LNCaP clone FGC (cell line): ENCODE data around the gene ADH7.
A peak's percentile ranks its signal among the peaks of the same experiment; 100 is the strongest.

Experiments
- DNase-seq: peaks from one replicate; pipeline ENCODE4 v3.0.0-alpha.2; 2011; ENCODE audit warnings: low read depth
- H3K4me3 ChIP-seq: 2 replicates; pipeline ENCODE4 v1.5.1; 2011; ENCODE audit warnings: mild to moderate bottlenecking, low read depth, low read length, control low read depth
- TF ChIP-seq, protein P1 (sequence below): IDR thresholded peaks from 2 replicates; pipeline ENCODE4 v1.5.1; 2012; ENCODE audit warnings: mild to moderate bottlenecking; ENCODE audit not compliant: control insufficient read depth, insufficient read depth; ENCODE audit errors: extremely low read depth

Gene ADH7

GRCh38 chr4:99447513-99447912 is 12.4 kb upstream of the ADH7 start:
- TF ChIP-seq, protein P1, sequence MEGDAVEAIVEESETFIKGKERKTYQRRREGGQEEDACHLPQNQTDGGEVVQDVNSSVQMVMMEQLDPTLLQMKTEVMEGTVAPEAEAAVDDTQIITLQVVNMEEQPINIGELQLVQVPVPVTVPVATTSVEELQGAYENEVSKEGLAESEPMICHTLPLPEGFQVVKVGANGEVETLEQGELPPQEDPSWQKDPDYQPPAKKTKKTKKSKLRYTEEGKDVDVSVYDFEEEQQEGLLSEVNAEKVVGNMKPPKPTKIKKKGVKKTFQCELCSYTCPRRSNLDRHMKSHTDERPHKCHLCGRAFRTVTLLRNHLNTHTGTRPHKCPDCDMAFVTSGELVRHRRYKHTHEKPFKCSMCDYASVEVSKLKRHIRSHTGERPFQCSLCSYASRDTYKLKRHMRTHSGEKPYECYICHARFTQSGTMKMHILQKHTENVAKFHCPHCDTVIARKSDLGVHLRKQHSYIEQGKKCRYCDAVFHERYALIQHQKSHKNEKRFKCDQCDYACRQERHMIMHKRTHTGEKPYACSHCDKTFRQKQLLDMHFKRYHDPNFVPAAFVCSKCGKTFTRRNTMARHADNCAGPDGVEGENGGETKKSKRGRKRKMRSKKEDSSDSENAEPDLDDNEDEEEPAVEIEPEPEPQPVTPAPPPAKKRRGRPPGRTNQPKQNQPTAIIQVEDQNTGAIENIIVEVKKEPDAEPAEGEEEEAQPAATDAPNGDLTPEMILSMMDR = no peak
- no peak overlapping the region for H3K4me3 ChIP-seq
- no peak for DNase-seq

DNA sequence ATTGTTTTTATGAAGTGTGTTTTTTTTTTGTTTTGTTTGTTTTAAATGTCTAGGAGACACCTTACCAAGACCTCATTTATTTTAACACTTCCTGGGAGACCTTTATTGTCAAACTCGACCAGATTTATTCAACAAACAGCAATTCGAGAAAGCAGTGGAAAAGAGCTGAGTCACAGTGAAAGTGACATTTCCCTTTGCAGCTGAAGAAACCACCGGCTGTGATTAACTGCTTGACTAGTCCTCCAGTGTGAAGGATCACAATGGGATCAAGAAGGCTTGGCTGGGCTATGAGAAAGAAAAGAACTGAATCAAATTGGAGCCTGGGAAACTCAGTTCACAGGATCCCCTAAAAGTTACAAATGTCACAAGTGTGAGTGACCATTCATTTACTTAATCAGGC is 11.9 kb upstream of the ADH7 start:
- TF ChIP-seq, protein P1 = no peak
- no peak overlapping the region for H3K4me3 ChIP-seq
- DNase-seq = no peak

DNA sequence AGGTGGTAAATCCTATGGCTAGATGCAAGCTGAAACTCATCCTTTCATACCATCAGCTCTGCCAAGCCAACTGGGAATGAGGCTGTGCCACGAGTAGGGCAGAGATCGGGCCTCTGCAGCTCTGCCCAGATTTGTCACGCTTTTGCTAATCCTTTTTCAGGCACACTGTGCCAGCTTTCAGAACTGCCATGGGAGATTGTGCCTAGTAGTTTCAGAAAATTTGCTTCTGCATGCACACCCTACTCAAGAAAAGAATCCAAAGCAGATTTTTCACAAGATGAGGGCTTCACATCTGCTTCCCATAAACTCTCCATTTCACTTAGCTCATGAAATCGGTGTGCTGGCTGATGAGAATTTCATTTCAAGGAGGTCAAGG is 3.3 kb upstream of the ADH7 start:
- no peak for DNase-seq
- no peak overlapping the region for H3K4me3 ChIP-seq
- TF ChIP-seq, protein P1 = no peak

DNA sequence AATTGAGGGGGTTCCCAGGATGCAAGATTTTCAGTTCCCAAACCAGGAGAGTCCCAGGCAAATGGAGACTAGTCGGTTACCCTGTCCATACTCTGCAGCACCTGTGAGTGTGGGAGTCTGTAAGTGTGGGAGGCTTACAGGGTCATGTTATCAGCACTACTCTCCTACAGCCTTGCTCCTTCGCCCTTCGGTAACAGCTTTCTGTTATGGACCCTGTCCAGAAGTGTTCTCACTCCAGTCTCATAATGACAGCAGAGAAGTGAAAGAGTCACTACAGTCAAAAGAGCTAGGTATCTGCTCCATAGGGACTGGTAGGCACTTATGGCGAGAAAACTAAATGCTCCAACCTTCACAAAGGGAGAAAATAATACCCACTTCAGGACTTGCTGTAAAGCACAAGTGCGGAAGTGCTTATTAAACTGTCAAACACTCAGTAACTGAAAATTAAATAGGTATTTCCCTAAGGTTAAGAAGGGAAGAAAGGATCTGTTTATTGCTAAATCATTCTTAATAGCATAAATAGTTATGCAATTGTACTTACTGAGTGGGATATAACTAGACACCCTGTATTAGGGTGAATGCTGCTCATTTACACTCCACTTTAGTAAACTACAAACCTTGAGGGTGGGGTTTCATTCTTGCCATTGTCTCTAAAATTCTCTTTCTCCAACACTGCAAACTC is 2.7 kb upstream of the ADH7 start:
- DNase-seq = no peak
- no peak overlapping the region for H3K4me3 ChIP-seq
- TF ChIP-seq, protein P1 = no peak

DNA sequence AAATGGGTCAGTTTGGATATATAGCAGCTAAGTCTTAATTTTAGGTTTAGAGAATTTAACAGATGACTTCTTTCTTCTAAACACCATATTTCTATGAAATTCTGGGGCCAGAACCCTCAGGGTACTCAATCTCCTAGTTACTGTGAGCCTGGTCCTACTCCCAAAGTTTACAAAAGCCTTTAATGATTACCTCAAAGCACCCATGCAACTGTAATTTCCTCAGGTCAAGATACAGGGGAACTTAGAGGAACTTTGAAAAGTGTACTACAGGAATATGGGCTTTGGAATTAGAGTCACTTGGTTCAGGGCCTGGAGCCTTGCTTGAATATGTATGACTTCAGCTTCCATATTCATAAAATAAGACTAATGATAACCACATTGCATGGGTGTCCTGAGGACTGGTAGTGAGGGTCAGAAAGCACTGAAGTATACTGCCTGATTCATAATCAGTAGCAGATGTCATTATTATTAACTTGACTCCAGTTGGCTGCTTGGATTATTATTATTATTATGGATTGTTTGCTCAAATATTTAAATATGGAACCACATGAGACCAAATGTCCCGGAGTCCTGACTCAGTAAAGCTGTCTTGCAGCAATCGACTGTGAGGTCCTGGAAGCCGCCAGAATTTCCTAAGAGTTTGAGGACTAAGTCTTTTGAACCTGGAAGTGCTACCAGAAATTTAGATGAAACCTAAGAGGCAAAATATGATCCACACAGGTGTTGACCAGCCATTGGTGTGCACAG is 2.0 kb upstream of the ADH7 start:
- no peak for DNase-seq
- H3K4me3 ChIP-seq = no peak overlapping the region
- TF ChIP-seq, protein P1 = no peak

GRCh38 chr4:99436462-99436861 is 1.3 kb upstream of the ADH7 start:
- TF ChIP-seq, protein P1 = no peak
- no peak overlapping the region for H3K4me3 ChIP-seq
- peak; percentile 56 for DNase-seq

GRCh38 chr4:99430106-99430505 is 5.0 kb downstream of the ADH7 start:
- TF ChIP-seq, protein P1 = no peak
- no peak for DNase-seq
- no peak overlapping the region for H3K4me3 ChIP-seq
